NB4 (cell line): ENCODE results near the gene RGSL1.

Experiments used
- DNase-seq: peaks from one replicate; pipeline ENCODE4 v3.0.0; 2010; ENCODE audit warnings: low read depth
- H3K4me3 ChIP-seq: one replicate; pipeline ENCODE4 v1.5.1; 2011; ENCODE audit warnings: mild to moderate bottlenecking, low read depth, low read length, moderate library complexity
- CTCF ChIP-seq: IDR thresholded peaks from one replicate; pipeline ENCODE4 v1.5.1; 2012; ENCODE audit warnings: low read depth, low read length
- MYC ChIP-seq: IDR thresholded peaks from 2 replicates; pipeline ENCODE4 v1.6.1; 2011; ENCODE audit warnings: low read depth, low read length
- POLR2A ChIP-seq: IDR thresholded peaks from 2 replicates; pipeline ENCODE4 v1.6.1; 2011; ENCODE audit warnings: mild to moderate bottlenecking; ENCODE audit not compliant: insufficient read length; ENCODE audit errors: extremely low read depth
- TF ChIP-seq, protein P1 (sequence below): IDR thresholded peaks from 2 replicates; pipeline ENCODE4 v1.6.1; 2011; ENCODE audit warnings: low read depth, low read length

RGSL1 gene

GRCh38 chr1:182408435-182409075, 41.4 kb upstream of the RGSL1 start:
- TF ChIP-seq, protein P1, sequence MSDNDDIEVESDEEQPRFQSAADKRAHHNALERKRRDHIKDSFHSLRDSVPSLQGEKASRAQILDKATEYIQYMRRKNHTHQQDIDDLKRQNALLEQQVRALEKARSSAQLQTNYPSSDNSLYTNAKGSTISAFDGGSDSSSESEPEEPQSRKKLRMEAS, result no peak
- TF ChIP-seq MYC (no peak), CTCF (no peak), POLR2A (no peak)
- H3K4me3 ChIP-seq, result no peak overlapping the region
- DNase-seq, result no peak

DNA sequence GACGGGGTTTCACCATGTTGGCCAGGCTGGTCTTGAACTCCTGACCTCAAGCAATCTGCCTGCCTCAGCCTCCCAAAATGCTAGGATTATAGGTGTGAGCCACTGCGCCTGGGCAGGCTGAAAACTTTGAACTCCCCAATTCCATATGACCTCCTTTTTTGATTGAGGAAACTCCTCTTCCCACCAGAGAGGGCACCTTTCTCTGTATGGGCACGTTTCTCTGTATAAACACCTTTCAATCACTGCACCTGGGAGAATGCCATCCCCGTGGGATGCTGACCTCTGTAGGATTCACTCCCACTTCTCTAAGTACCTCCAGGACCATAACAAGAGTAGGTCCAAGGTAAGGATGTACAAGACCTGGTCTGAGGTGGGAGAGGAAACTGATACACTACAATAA, 39.8 kb upstream of the RGSL1 start:
- H3K4me3 ChIP-seq, result no peak overlapping the region
- no peak for DNase-seq
- no peak for TF ChIP-seq CTCF
- TF ChIP-seq, protein P1, result no peak
- no peak for TF ChIP-seq POLR2A

DNA sequence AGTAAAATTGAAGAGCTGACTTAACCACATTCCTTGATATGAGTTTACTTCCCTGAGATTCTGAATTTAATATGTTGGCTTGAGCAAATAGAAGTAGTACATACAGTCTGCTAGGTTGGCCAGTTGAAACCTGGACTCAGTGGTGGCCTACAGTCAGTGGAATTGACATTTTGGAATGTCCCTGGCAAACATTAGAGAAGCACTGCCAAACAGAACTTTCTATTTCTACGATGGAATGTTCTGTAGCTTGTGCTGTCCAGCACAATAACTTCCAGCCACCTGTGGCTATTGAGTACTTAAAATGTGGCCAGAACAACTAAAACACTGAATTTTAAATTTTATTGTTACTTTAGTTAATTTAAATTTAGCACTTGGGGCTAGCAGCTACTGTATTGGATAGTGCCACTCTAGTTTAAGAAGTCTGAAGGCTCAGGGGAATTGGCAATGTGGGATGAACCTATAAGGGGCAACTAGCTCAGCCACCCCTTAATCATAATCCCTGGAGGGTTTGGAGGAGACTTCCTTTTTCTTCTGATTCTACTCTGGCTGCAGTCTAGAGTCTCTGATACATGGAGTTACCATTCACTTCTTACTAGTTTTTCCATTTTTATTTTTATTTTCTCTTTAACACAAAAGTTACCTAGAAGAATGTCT, 39.2 kb upstream of the RGSL1 start:
- peak; percentile 79 for DNase-seq
- TF ChIP-seq POLR2A (no peak), MYC (no peak)
- TF ChIP-seq, protein P1, result no peak
- no peak overlapping the region for H3K4me3 ChIP-seq

DNA sequence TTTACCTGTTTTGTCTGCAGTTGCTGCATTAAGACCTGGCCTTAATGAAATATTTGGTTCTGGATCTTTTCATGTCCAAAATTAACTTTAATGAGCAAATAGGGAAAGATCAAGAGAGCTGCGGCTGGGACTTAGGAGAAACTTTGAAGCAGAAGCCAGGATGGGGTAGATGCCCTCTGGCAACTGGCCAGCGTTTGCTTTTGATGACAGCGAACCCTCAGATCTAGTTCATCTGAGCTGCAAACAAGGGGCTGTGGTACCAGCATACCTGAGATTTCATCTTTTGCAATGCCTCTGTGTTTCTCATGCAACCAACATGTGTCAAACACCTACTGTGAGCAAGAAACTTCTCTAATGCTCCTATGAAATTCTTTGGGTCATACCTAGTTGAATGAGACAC, 36.5 kb upstream of the RGSL1 start:
- TF ChIP-seq CTCF, result no peak
- no peak for DNase-seq
- no peak overlapping the region for H3K4me3 ChIP-seq

DNA sequence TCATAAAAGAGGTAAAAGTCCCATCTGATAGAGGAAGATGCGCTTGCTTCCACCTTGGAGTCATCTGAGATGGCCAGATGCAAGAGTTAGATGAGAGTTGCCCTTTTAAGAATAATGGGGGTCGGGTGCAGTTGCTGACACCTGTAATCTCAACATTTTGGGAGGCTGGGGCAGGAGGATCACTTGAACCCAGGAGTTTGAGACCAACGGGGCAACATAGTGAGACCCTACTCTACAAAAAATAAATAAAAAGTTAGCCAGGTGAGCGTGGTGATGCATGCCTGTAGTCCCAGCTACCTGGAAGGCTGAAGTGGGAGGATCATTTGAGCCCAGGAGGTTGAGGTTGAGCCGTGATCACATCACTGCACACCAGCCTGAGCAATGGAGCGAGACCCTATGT, 36.0 kb upstream of the RGSL1 start:
- no peak overlapping the region for H3K4me3 ChIP-seq
- no peak for DNase-seq
- TF ChIP-seq MYC, result no peak
- TF ChIP-seq POLR2A, result no peak
- no peak for TF ChIP-seq CTCF
- TF ChIP-seq, protein P1, result no peak

- peak; percentile 61 for DNase-seq
- TF ChIP-seq CTCF (no peak), MYC (no peak), POLR2A (no peak)
- TF ChIP-seq, protein P1, result no peak
- H3K4me3 ChIP-seq, result no peak overlapping the region
These were observed 34.2 kb upstream of the RGSL1 start for GRCh38 chr1:182415789-182416188.
